ENCODE data around the gene DENND2C.
"Not testable (repeated sequence)": the region's sequence is repeated elsewhere in the genome, so short reads cannot be mapped to it uniquely, and the experiment has no call there.

DENND2C gene

GRCh38 chr1:114597949-114598348, 71.9 kb downstream of the DENND2C start:
- no peak for DNase-seq

GRCh38 chr1:114595602-114596001, 74.2 kb downstream of the DENND2C start:
- no peak for DNase-seq

- DNase-seq = no peak
These were observed 75.8 kb downstream of the DENND2C start for GRCh38 chr1:114594046-114594445.

GRCh38 chr1:114589122-114589521, 80.7 kb downstream of the DENND2C start:
- no peak for DNase-seq

GRCh38 chr1:114588196-114588689, 81.6 kb downstream of the DENND2C start:
- no peak for DNase-seq

GRCh38 chr1:114587203-114587991, 82.5 kb downstream of the DENND2C start:
- no peak for DNase-seq

- DNase-seq = no peak
These were observed 83.3 kb downstream of the DENND2C start for GRCh38 chr1:114586513-114587047.

- DNase-seq = no peak
These were observed 84.6 kb downstream of the DENND2C start for GRCh38 chr1:114585231-114585630.

GRCh38 chr1:114581335-114582287, 88.2 kb downstream of the DENND2C start, which contains the start of gene BCAS2:
BCAS2 (minus strand) TSS chr1:114581615; CDS start chr1:114581591, 24 bp downstream.
- DNase-seq = peak; percentile 91 to 95

- DNase-seq = no peak
These were observed 95.5 kb downstream of the DENND2C start for GRCh38 chr1:114574365-114574764.

- no peak for DNase-seq
These were observed 105.7 kb downstream of the DENND2C start for GRCh38 chr1:114564141-114564540.

GRCh38 chr1:114562978-114563510, 106.8 kb downstream of the DENND2C start:
- not testable (repeated sequence) for DNase-seq

- no peak for DNase-seq
These were observed 108.5 kb downstream of the DENND2C start for GRCh38 chr1:114561333-114561732.

GRCh38 chr1:114559356-114559755, 110.5 kb downstream of the DENND2C start:
- DNase-seq = no peak

- no peak for DNase-seq
These were observed 111.3 kb downstream of the DENND2C start for GRCh38 chr1:114558544-114558943.

- no peak for DNase-seq
These were observed 115.3 kb downstream of the DENND2C start for GRCh38 chr1:114554577-114554976.

GRCh38 chr1:114552106-114552639, 117.7 kb downstream of the DENND2C start:
- no peak for DNase-seq

- no peak for DNase-seq
These were observed 118.4 kb downstream of the DENND2C start for GRCh38 chr1:114551400-114551799.

- no peak for DNase-seq
These were observed 119.5 kb downstream of the DENND2C start for GRCh38 chr1:114550336-114550735.

- DNase-seq = no peak
These were observed 120.7 kb downstream of the DENND2C start for GRCh38 chr1:114549137-114549536.

GRCh38 chr1:114547076-114547475, 122.8 kb downstream of the DENND2C start:
- no peak for DNase-seq

GRCh38 chr1:114545796-114546195, 124.1 kb downstream of the DENND2C start:
- DNase-seq = no peak

- DNase-seq = no peak
These were observed 124.5 kb downstream of the DENND2C start for GRCh38 chr1:114545315-114545714.

All from activated CD4-positive, alpha-beta T cell treated with anti-CD3 and anti-CD28 coated beads, Interleukin-2, amount 50 U/mL, for 48 hours (primary cell).